ENCODE measurements around the gene FAM13A.

GRCh38 chr4:88702782-88703181 lies 354.2 kb downstream of the FAM13A start:
- TF ChIP-seq E2F4 (CRISPR knock-in tag; IDR thresholded peaks at IDR 0.05; ENCODE audit: low read depth) (no peak), CTBP1 (IDR thresholded peaks at IDR 0.05; ENCODE audit: borderline replicate concordance) (no peak), MXI1 (IDR thresholded peaks at IDR 0.05; ENCODE audit: low read depth, low read length) (no peak), ZBTB26 (CRISPR knock-in tag; IDR thresholded peaks at IDR 0.05) (no peak), ZNF398 (CRISPR knock-in tag; IDR thresholded peaks at IDR 0.05) (no peak), ZC3H8 (IDR thresholded peaks at IDR 0.05) (no peak), EZH2 (IDR thresholded peaks at IDR 0.05; ENCODE audit: borderline replicate concordance, low read depth, low read length) (no peak), ZEB2 (IDR thresholded peaks at IDR 0.05) (no peak), SIN3A (IDR thresholded peaks at IDR 0.05; ENCODE audit: borderline replicate concordance in 2 of 2, control insufficient read depth in 1 of 2, low read depth in 2 of 2, low read length in 2 of 2) (no peak), CTCF (IDR thresholded peaks at IDR 0.05 in 2 of 3, conservative IDR thresholded peaks at IDR 0.05 in 1 of 3; ENCODE audit: insufficient read depth in 2 of 3, low read depth in 1 of 3, low read length in 3 of 3) (no peak), HNRNPK (IDR thresholded peaks at IDR 0.05; ENCODE audit: low read depth, low read length, poor library complexity, severe bottlenecking) (no peak)

All from K562 (cell line).